Thoracic aorta (tissue), 2 donors: ENCODE measurements around the gene TMEM181. TPM values are rescaled to one million over a fixed set of nuclear protein-coding genes. Genes with fewer than 3 reads are reported as not detected.
"Not testable (repeated sequence)": the region's sequence is repeated elsewhere in the genome, so short reads cannot be mapped to it uniquely, and the experiment has no call there.

ENCODE experiments used
- ATAC-seq: fragments of 150-250 bp; one replicate; pipeline ENCODE4 v1.8.0; 2017; ENCODE audit warnings: low read depth; ENCODE audit not compliant: insufficient number of reproducible peaks, low FRiP score
- DNase-seq: peaks from one replicate; pipeline ENCODE4 v3.0.0-alpha.2; 2020; ENCODE audit warnings: low spot score
- H3K27ac ChIP-seq, 2 donors: fragments of 200-600 bp; sonication (generic); 1 replicate in 1 of 2; 2 replicates in 1 of 2; pipeline ENCODE4 v1.5.1; 2016; ENCODE audit warnings: mild to moderate bottlenecking in 2 of 2, moderate library complexity in 2 of 2
- H3K27me3 ChIP-seq: fragments of 200-600 bp; sonication (generic); replicated peaks from 2 replicates; pipeline ENCODE4 v1.6.0; 2016; ENCODE audit warnings: mild to moderate bottlenecking; ENCODE audit not compliant: insufficient read depth
- H3K36me3 ChIP-seq: fragments of 200-600 bp; sonication (generic); one replicate; pipeline ENCODE4 v1.5.1; 2016
- H3K4me1 ChIP-seq, 2 donors: fragments of 200-600 bp; sonication (generic); 1 replicate in 1 of 2; 2 replicates in 1 of 2; pipeline versions ENCODE4 v1.5.1 to v1.6.0; 2016; ENCODE audit warnings: low read depth in 2 of 2, mild to moderate bottlenecking in 1 of 2; ENCODE audit not compliant: control insufficient read depth in 1 of 2
- H3K4me3 ChIP-seq: fragments of 200-600 bp; sonication (generic); 2 replicates; pipeline ENCODE4 v1.5.1; 2016; ENCODE audit warnings: mild to moderate bottlenecking
- H3K9me3 ChIP-seq: fragments of 200-600 bp; sonication (generic); 2 replicates; pipeline ENCODE4 v1.5.1; 2016
- total RNA-seq, 2 donors: library from RNA; depleted of rRNA; stranded (reverse); fragments of >200 nt; gene quantifications; one replicate each; pipeline versions ENCODE4 v1.1.0 to v1.2.3, GENCODE V29; 2016
- TF ChIP-seq, protein P1 (sequence below): fragments of 200-600 bp; sonication (generic); IDR thresholded peaks from one replicate; pipeline ENCODE4 v1.5.1; 2019; ENCODE audit warnings: antibody characterized with exemption

The TMEM181 gene
- total RNA-seq, 2 donors from 2014 or later, result 21.4 to 26.3 TPM

DNA sequence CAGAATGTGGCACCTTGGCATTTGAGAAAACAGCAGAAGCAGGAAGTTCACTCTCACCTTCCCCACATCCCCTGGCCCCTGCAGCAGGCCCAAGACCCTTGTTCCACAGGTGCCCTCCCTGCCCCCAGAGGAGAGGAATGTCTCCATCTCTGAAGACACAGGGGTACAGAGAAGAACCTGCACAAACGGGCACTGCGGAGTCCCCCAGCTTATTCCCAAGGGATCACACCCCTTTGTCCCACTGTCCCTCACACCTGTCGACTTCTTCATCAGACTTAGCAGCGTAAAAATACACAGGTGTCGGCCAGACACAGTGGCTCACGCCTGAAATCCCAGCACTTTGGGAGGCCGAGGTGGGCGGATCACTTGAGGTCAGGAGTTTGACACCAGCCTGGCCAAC is 42.9 kb upstream of the TMEM181 start:
- Histone ChIP-seq H3K27ac (no peak overlapping the region), H3K27me3 (no peaks in the 10 kb centered on the region), H3K9me3 (no peaks in the 10 kb centered on the region), H3K36me3 (no peaks in the 10 kb centered on the region), H3K4me1 (no peaks in the 10 kb centered on the region), H3K4me3 (no peak overlapping the region)
- DNase-seq, result no peak
- TF ChIP-seq, protein P1, sequence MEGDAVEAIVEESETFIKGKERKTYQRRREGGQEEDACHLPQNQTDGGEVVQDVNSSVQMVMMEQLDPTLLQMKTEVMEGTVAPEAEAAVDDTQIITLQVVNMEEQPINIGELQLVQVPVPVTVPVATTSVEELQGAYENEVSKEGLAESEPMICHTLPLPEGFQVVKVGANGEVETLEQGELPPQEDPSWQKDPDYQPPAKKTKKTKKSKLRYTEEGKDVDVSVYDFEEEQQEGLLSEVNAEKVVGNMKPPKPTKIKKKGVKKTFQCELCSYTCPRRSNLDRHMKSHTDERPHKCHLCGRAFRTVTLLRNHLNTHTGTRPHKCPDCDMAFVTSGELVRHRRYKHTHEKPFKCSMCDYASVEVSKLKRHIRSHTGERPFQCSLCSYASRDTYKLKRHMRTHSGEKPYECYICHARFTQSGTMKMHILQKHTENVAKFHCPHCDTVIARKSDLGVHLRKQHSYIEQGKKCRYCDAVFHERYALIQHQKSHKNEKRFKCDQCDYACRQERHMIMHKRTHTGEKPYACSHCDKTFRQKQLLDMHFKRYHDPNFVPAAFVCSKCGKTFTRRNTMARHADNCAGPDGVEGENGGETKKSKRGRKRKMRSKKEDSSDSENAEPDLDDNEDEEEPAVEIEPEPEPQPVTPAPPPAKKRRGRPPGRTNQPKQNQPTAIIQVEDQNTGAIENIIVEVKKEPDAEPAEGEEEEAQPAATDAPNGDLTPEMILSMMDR, result no peak
- ATAC-seq, result no peak

DNA sequence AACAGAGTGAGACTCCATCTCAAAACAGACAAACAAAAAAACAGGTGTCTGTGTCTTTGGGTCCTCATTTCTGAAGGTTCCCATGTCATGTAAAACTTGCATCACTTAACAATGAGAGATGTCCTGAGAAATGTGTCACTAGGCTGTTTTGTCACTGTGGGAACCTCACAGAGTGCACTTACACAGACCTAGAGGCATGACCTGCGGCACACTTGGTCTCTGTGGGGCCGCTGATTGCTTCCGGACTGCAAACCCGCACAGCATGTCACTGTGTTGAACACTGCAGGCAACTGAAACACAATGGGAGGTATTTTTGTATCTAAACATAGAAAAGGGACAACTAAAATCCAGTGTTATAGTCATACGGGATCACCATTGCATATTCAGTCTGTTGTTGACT is 42.3 kb upstream of the TMEM181 start:
- H3K27me3 ChIP-seq, result no peaks in the 10 kb centered on the region
- ATAC-seq, result no peak

DNA sequence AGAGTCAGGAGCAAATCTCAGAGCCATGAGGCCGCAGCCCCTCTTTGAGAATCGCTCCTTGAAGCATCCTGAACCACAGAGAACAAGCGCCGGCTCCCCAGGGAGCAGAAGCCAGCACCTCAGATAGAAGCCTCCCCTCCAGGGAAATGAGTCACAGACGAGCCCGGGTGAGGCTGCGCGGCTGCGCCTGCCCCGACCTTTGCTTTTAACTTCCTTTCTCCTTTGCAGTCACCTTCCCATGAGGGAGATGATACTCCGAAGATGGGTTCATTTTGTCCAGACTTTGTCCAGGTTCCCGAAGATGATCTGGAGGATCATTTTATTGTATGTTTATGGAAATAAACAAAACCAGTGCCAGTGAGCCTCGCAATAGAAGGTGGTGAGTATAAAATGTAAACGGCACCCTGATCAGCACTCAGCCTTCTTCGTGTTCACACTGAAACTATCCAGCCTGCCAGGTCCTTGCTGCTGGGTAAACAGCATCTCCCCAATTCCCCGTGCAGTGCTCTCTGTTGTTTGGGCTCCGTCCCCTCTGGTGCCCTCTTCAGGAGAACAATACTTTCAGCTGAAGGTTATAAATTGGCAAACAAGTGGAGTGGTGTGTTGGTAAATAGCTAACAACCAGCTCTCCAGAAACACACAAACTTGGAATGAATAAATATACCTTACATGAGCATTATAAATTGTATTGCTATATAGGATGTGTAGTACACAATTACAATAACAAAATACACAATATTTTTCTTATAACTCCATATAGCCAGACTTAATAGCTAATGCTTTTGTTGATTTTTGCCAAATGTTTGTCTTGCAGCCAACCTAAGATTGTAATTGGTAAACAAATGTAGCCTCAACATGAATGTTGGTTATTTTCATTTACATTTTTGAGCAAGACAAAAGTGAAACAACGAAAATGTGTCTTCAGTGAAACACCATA is 41.4 kb upstream of the TMEM181 start:
- Histone ChIP-seq H3K27ac (no peak overlapping the region), H3K27me3 (no peaks in the 10 kb centered on the region), H3K4me1 (no peaks in the 10 kb centered on the region), H3K36me3 (no peaks in the 10 kb centered on the region), H3K9me3 (no peaks in the 10 kb centered on the region), H3K4me3 (peak overlapping the region; percentile 31)
- ATAC-seq (no peak), DNase-seq (no peak)
- TF ChIP-seq, protein P1, result no peak

More for the DNA sequence above, 42.3 kb upstream of the TMEM181 start:
- Histone ChIP-seq H3K4me3 (no peak overlapping the region), H3K27ac (no peak overlapping the region), H3K4me1 (no peaks in the 10 kb centered on the region), H3K9me3 (no peaks in the 10 kb centered on the region), H3K36me3 (no peaks in the 10 kb centered on the region)
- TF ChIP-seq, protein P1, result no peak
- DNase-seq, result no peak

DNA sequence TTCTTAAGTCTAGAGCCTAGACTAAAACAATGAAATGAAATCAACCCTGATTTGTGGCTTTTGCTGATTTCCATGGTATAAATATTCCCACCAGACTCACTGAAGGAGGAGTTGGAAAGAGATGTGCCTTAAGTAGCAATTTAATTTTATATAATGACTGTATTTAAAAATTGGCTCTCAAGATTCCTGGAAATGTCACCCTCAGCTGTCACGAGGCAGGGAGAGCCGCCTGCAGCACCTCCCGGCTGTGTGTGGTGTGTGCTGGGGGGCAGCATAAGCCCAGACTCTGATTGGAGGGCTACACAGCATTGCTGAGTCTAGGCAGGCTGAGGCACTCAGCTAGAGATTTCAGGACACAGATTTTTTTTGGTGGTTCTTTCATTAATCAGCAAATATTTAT is 40.6 kb upstream of the TMEM181 start:
- no peaks in the 10 kb centered on the region for H3K36me3 ChIP-seq
- ATAC-seq (no peak), DNase-seq (no peak)
- TF ChIP-seq, protein P1, result no peak
- H3K27ac ChIP-seq, result no peak overlapping the region
- no peaks in the 10 kb centered on the region for H3K4me1 ChIP-seq
- no peaks in the 10 kb centered on the region for H3K27me3 ChIP-seq
- no peak overlapping the region for H3K4me3 ChIP-seq
- H3K9me3 ChIP-seq, result no peaks in the 10 kb centered on the region

DNA sequence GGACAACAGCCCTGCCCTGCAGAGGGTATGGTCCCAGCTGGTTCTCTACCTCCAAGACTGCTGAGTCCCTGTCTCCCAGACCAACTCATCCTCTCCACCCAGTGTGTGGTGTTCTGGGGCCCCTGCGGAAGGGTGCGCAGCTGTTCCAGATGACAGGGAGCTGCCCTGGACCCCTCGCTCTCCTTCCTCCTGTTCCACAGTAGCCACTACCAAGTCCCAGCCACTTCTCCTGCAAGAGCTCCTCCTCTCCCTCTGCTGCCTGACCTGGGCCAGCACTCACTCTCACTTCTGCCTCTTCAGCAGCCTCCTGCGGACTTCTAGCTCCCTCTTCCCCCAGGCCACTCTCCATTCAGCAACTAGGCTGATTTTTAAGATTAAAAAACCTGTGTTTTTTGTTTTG is 40.1 kb upstream of the TMEM181 start:
- DNase-seq (no peak), ATAC-seq (no peak)
- no peaks in the 10 kb centered on the region for H3K4me1 ChIP-seq
- H3K4me3 ChIP-seq, result no peak overlapping the region
- H3K27me3 ChIP-seq, result no peaks in the 10 kb centered on the region
- H3K27ac ChIP-seq, result no peak overlapping the region
- H3K36me3 ChIP-seq, result no peaks in the 10 kb centered on the region
- TF ChIP-seq, protein P1, result no peak
- no peaks in the 10 kb centered on the region for H3K9me3 ChIP-seq

DNA sequence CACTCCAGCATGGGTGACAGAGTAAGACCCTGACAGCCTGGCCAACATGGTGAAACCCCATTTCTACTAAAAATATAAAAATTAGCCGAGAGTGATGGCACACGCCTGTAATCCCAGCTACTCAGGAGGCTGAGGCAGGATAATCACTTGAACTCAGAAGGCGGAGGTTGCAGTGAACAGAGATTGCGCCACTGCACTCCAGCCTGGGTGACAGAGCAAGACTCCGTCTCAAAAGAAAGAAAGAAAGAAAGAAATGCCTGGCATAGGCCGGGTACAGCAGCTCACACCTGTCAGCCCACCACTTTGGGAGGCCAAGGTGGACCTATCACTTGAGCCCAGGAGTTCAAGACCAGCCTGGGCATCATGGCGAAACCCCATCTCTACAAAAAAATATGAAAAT is 38.9 kb upstream of the TMEM181 start:
- not testable (repeated sequence) for ATAC-seq, DNase-seq, H3K9me3 ChIP-seq, H3K4me1 ChIP-seq, H3K27me3 ChIP-seq, H3K4me3 ChIP-seq, H3K36me3 ChIP-seq, H3K27ac ChIP-seq
